Progenitor cell of endocrine pancreas (in vitro differentiated cells): Measurements from ENCODE around the gene ESR2. TPM values are rescaled to one million over a fixed set of nuclear protein-coding genes. Genes with fewer than 3 reads are reported as not detected.

ENCODE experiments used
- DNase-seq: peaks from one replicate; pipeline ENCODE4 v3.0.0; 2021; ENCODE audit warnings: low spot score; ENCODE audit not compliant: unreplicated experiment
- H3K27ac Mint-ChIP-seq: 2 replicates; pipeline ENCODE4 v1.8.0; 2021; ENCODE audit warnings: mild to moderate bottlenecking, moderate library complexity, mixed read lengths
- H3K27me3 Mint-ChIP-seq: 2 replicates; pipeline ENCODE4 v1.8.0; 2021; ENCODE audit warnings: mixed read lengths
- H3K36me3 Mint-ChIP-seq: 2 replicates; pipeline ENCODE4 v1.8.0; 2022; ENCODE audit warnings: mixed read lengths; ENCODE audit not compliant: insufficient read depth
- H3K4me1 Mint-ChIP-seq: 2 replicates; pipeline ENCODE4 v1.8.0; 2021; ENCODE audit warnings: low read depth, mixed read lengths
- H3K4me3 Mint-ChIP-seq: 2 replicates; pipeline ENCODE4 v1.8.0; 2021; ENCODE audit warnings: low read depth, mild to moderate bottlenecking, moderate library complexity, mixed read lengths
- H3K9me3 Mint-ChIP-seq: 2 replicates; pipeline ENCODE4 v1.8.0; 2021; ENCODE audit warnings: low read depth, mixed read lengths
- total RNA-seq: library from RNA; stranded (reverse); gene quantifications from 2 replicates; pipeline ENCODE4 v1.2.1, GENCODE V29; 2021
- TF ChIP-seq, protein P1 (sequence below): fragments of 200-600 bp; sonication (generic); IDR thresholded peaks from one replicate; pipeline ENCODE4 v1.5.0; 2021; ENCODE audit warnings: antibody characterized with exemption, mild to moderate bottlenecking; ENCODE audit not compliant: unreplicated experiment

ESR2 gene
- total RNA-seq, 1 donor from 2014 or later, result 0.29 TPM

GRCh38 chr14:64244279-64244678 lies 49.9 kb downstream of the ESR2 start:
- H3K4me3 Mint-ChIP-seq, result no peak overlapping the region
- H3K27me3 Mint-ChIP-seq, result no peaks in the 10 kb centered on the region
- TF ChIP-seq, protein P1, sequence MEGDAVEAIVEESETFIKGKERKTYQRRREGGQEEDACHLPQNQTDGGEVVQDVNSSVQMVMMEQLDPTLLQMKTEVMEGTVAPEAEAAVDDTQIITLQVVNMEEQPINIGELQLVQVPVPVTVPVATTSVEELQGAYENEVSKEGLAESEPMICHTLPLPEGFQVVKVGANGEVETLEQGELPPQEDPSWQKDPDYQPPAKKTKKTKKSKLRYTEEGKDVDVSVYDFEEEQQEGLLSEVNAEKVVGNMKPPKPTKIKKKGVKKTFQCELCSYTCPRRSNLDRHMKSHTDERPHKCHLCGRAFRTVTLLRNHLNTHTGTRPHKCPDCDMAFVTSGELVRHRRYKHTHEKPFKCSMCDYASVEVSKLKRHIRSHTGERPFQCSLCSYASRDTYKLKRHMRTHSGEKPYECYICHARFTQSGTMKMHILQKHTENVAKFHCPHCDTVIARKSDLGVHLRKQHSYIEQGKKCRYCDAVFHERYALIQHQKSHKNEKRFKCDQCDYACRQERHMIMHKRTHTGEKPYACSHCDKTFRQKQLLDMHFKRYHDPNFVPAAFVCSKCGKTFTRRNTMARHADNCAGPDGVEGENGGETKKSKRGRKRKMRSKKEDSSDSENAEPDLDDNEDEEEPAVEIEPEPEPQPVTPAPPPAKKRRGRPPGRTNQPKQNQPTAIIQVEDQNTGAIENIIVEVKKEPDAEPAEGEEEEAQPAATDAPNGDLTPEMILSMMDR, result no peak
- no peaks in the 10 kb centered on the region for H3K36me3 Mint-ChIP-seq
- H3K27ac Mint-ChIP-seq, result no peak overlapping the region
- no peak for DNase-seq
- H3K4me1 Mint-ChIP-seq, result peaks cover 1% of the 10 kb centered on the region
- H3K9me3 Mint-ChIP-seq, result peaks cover 3% of the 10 kb centered on the region

GRCh38 chr14:64238631-64239030 lies 55.5 kb downstream of the ESR2 start:
- no peaks in the 10 kb centered on the region for H3K27me3 Mint-ChIP-seq

GRCh38 chr14:64238049-64238448 lies 56.1 kb downstream of the ESR2 start:
- H3K9me3 Mint-ChIP-seq, result no peaks in the 10 kb centered on the region
- no peak overlapping the region for H3K27ac Mint-ChIP-seq
- DNase-seq, result no peak
- TF ChIP-seq, protein P1, result no peak
- peaks cover 2% of the 10 kb centered on the region for H3K4me1 Mint-ChIP-seq
- H3K4me3 Mint-ChIP-seq, result no peak overlapping the region
- no peaks in the 10 kb centered on the region for H3K27me3 Mint-ChIP-seq
- peaks cover 1% of the 10 kb centered on the region for H3K36me3 Mint-ChIP-seq

More at GRCh38 chr14:64238631-64239030, 55.5 kb downstream of the ESR2 start:
- no peak for DNase-seq
- no peak overlapping the region for H3K4me3 Mint-ChIP-seq
- H3K4me1 Mint-ChIP-seq, result peaks cover under 1% of the 10 kb centered on the region
- H3K36me3 Mint-ChIP-seq, result no peaks in the 10 kb centered on the region
- no peaks in the 10 kb centered on the region for H3K9me3 Mint-ChIP-seq
- TF ChIP-seq, protein P1, result no peak
- no peak overlapping the region for H3K27ac Mint-ChIP-seq

DNA sequence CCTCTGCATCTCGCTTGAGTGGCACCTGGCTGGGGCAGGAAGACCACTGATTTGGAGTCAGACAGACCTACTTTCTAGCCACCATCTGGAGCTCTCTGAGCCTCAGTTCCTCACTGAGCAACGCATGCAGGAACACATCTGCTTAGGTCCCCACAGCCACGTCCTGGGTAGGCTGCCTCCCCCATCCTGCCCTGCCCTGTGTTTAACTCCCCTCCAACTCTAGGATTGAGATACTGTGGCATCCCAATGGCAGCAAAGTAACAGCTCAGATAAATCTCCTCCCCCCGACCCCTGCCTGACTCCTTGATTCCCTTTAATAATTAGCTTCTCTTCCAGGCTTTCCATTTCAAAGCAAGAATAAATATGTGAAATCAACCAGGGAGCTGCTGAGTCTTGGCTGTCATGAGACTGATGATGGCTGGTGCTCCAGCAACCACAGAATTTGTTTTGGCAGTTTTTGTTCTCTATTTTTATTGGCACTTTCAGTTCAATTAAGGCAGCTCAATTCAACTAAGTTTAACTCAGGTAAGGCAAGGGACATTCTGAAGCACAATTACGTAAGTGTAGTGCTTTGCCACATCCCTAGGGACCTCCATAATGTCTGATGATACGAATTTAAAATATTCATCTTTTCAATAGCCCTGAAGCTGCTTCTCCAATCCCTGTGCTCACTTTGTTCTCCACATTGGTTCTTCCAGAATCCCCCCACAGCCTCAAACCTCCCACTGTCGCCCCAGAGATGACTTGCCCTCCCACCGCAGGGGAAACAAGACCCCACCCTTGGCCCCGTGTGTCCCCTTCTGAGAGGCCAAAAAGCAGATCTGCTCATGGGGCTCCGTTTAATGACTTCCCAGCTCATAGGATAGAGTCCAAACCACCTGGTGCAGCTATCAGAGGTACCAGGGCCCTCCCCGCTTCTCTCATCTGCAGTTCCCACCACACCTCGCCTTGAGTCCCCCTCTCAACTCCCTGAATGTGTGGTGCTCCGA lies 58.2 kb downstream of the ESR2 start:
- H3K4me1 Mint-ChIP-seq, result peaks cover 2% of the 10 kb centered on the region
- TF ChIP-seq, protein P1, result no peak
- peaks cover 8% of the 10 kb centered on the region for H3K36me3 Mint-ChIP-seq
- H3K27me3 Mint-ChIP-seq, result no peaks in the 10 kb centered on the region
- H3K27ac Mint-ChIP-seq, result peak overlapping the region; percentile 56
- no peak for DNase-seq
- no peaks in the 10 kb centered on the region for H3K9me3 Mint-ChIP-seq
- no peak overlapping the region for H3K4me3 Mint-ChIP-seq

GRCh38 chr14:64234877-64235651 lies 59.1 kb downstream of the ESR2 start:
- Mint-ChIP-seq H3K9me3 (no peaks in the 10 kb centered on the region), H3K27ac (no peak overlapping the region), H3K4me1 (peaks cover 2% of the 10 kb centered on the region), H3K27me3 (no peaks in the 10 kb centered on the region), H3K36me3 (peaks cover 8% of the 10 kb centered on the region), H3K4me3 (no peak overlapping the region)
- TF ChIP-seq, protein P1, result no peak
- DNase-seq, result no peak
